ENCODE data around the gene ACHE.

- TF ChIP-seq ZNF788 (CRISPR knock-in tag; IDR thresholded peaks at IDR 0.05; ENCODE audit: borderline replicate concordance) (no peak), POLR2A (IDR thresholded peaks at IDR 0.05; ENCODE audit: insufficient read depth in 1 of 2, low read depth in 2 of 2, low read length in 2 of 2) (no peak), CTCF (CRISPR knock-in tag; IDR thresholded peaks at IDR 0.05) (no peak), SP5 (CRISPR knock-in tag; IDR thresholded peaks at IDR 0.05; ENCODE audit: borderline replicate concordance, low read depth) (no peak), KIAA2018 (CRISPR knock-in tag; IDR thresholded peaks at IDR 0.05; ENCODE audit: borderline replicate concordance) (no peak)
Observed at GRCh38 chr7:100864263-100864845, 31.3 kb downstream of the ACHE start.

All from HepG2 (cell line).